ENCODE data around the gene FSCB. TPM values are rescaled to one million over a fixed set of nuclear protein-coding genes. Genes with fewer than 3 reads are reported as not detected.

Gene FSCB
- total RNA-seq, 1 experiment from 2014 or later, result not detected

- no peak for DNase-seq (ENCODE audit: low read depth, low spot score)
- intact Hi-C loops (cut with micrococcal nuclease; ENCODE audit: unreplicated experiment) (no loop called here), in situ Hi-C loops (cut with HindIII; ENCODE audit: low pct_unique_long_range_greater_than_20kb, low sequenced_read_pairs) (no loop called here)
- H3K9me3 ChIP-seq (ENCODE audit: control insufficient read depth, insufficient read depth, low read depth, low read length), result no peaks in the 10 kb centered on the region
- no peak for ATAC-seq
- no peak overlapping the region for H3K4me3 ChIP-seq (ENCODE audit: low read depth in 2 of 2, low read length in 2 of 2)
- BruUV-seq (replicated peaks), result no TSS peak
- CTCF ChIA-PET, result no interaction called here
- no peaks in the 10 kb centered on the region for H3K4me1 ChIP-seq (ENCODE audit: control insufficient read depth, insufficient read depth, low read length)
- no peaks in the 10 kb centered on the region for H3K36me3 ChIP-seq (ENCODE audit: control insufficient read depth, insufficient read depth, low read length)
- no peak for TF ChIP-seq TCF7L2 (IDR thresholded peaks at IDR 0.05; ENCODE audit: low read depth, low read length)
- TF ChIP-seq, protein P1, sequence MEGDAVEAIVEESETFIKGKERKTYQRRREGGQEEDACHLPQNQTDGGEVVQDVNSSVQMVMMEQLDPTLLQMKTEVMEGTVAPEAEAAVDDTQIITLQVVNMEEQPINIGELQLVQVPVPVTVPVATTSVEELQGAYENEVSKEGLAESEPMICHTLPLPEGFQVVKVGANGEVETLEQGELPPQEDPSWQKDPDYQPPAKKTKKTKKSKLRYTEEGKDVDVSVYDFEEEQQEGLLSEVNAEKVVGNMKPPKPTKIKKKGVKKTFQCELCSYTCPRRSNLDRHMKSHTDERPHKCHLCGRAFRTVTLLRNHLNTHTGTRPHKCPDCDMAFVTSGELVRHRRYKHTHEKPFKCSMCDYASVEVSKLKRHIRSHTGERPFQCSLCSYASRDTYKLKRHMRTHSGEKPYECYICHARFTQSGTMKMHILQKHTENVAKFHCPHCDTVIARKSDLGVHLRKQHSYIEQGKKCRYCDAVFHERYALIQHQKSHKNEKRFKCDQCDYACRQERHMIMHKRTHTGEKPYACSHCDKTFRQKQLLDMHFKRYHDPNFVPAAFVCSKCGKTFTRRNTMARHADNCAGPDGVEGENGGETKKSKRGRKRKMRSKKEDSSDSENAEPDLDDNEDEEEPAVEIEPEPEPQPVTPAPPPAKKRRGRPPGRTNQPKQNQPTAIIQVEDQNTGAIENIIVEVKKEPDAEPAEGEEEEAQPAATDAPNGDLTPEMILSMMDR (IDR thresholded peaks at IDR 0.05), result no peak
- TF ChIP-seq POLR2AphosphoS5 (IDR thresholded peaks at IDR 0.05; ENCODE audit: low read depth, low read length), result no peak
- TF ChIP-seq, protein P2, sequence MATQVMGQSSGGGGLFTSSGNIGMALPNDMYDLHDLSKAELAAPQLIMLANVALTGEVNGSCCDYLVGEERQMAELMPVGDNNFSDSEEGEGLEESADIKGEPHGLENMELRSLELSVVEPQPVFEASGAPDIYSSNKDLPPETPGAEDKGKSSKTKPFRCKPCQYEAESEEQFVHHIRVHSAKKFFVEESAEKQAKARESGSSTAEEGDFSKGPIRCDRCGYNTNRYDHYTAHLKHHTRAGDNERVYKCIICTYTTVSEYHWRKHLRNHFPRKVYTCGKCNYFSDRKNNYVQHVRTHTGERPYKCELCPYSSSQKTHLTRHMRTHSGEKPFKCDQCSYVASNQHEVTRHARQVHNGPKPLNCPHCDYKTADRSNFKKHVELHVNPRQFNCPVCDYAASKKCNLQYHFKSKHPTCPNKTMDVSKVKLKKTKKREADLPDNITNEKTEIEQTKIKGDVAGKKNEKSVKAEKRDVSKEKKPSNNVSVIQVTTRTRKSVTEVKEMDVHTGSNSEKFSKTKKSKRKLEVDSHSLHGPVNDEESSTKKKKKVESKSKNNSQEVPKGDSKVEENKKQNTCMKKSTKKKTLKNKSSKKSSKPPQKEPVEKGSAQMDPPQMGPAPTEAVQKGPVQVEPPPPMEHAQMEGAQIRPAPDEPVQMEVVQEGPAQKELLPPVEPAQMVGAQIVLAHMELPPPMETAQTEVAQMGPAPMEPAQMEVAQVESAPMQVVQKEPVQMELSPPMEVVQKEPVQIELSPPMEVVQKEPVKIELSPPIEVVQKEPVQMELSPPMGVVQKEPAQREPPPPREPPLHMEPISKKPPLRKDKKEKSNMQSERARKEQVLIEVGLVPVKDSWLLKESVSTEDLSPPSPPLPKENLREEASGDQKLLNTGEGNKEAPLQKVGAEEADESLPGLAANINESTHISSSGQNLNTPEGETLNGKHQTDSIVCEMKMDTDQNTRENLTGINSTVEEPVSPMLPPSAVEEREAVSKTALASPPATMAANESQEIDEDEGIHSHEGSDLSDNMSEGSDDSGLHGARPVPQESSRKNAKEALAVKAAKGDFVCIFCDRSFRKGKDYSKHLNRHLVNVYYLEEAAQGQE (IDR thresholded peaks at IDR 0.05; ENCODE audit: insufficient read depth in 1 of 2, low read depth in 2 of 2, low read length in 1 of 2), result no peak
- no peak for TF ChIP-seq SIN3A (IDR thresholded peaks at IDR 0.05; ENCODE audit: borderline replicate concordance, insufficient read depth, low read depth, low read length)
- H3K27ac ChIP-seq (ENCODE audit: low read length), result no peak overlapping the region
- H3K27me3 ChIP-seq (ENCODE audit: control insufficient read depth, insufficient read depth, low read length), result no peaks in the 10 kb centered on the region
- POLR2A ChIA-PET, result no interaction called here
These were observed 16.1 kb downstream of the FSCB start for GRCh38 chr14:44490966-44491365.

- DNase-seq (ENCODE audit: low read depth, low spot score) (no peak), ATAC-seq (no peak)
- no TSS peak for BruUV-seq (replicated peaks)
- H3K27ac ChIP-seq (ENCODE audit: low read length), result no peak overlapping the region
- in situ Hi-C loops (cut with HindIII; ENCODE audit: low pct_unique_long_range_greater_than_20kb, low sequenced_read_pairs) (no loop called here), intact Hi-C loops (cut with micrococcal nuclease; ENCODE audit: unreplicated experiment) (no loop called here)
- CTCF ChIA-PET, result no interaction called here
- no peak overlapping the region for H3K4me3 ChIP-seq (ENCODE audit: low read depth in 2 of 2, low read length in 2 of 2)
- H3K36me3 ChIP-seq (ENCODE audit: control insufficient read depth, insufficient read depth, low read length), result no peaks in the 10 kb centered on the region
- TF ChIP-seq POLR2AphosphoS5 (IDR thresholded peaks at IDR 0.05; ENCODE audit: low read depth, low read length) (no peak), TCF7L2 (IDR thresholded peaks at IDR 0.05; ENCODE audit: low read depth, low read length) (no peak), SIN3A (IDR thresholded peaks at IDR 0.05; ENCODE audit: borderline replicate concordance, insufficient read depth, low read depth, low read length) (no peak)
- POLR2A ChIA-PET, result no interaction called here
- no peaks in the 10 kb centered on the region for H3K27me3 ChIP-seq (ENCODE audit: control insufficient read depth, insufficient read depth, low read length)
- H3K9me3 ChIP-seq (ENCODE audit: control insufficient read depth, insufficient read depth, low read depth, low read length), result no peaks in the 10 kb centered on the region
- no peaks in the 10 kb centered on the region for H3K4me1 ChIP-seq (ENCODE audit: control insufficient read depth, insufficient read depth, low read length)
These were observed 29.1 kb downstream of the FSCB start for GRCh38 chr14:44477953-44478352.

- H3K4me3 ChIP-seq (ENCODE audit: low read depth in 2 of 2, low read length in 2 of 2), result no peak overlapping the region
- H3K27me3 ChIP-seq (ENCODE audit: control insufficient read depth, insufficient read depth, low read length), result no peaks in the 10 kb centered on the region
- no peak for TF ChIP-seq SIN3A (IDR thresholded peaks at IDR 0.05; ENCODE audit: borderline replicate concordance, insufficient read depth, low read depth, low read length)
- no peak for TF ChIP-seq TCF7L2 (IDR thresholded peaks at IDR 0.05; ENCODE audit: low read depth, low read length)
- no peak for TF ChIP-seq POLR2AphosphoS5 (IDR thresholded peaks at IDR 0.05; ENCODE audit: low read depth, low read length)
- TF ChIP-seq, protein P1 (IDR thresholded peaks at IDR 0.05), result no peak
- TF ChIP-seq, protein P2 (IDR thresholded peaks at IDR 0.05; ENCODE audit: insufficient read depth in 1 of 2, low read depth in 2 of 2, low read length in 1 of 2), result no peak
- no TSS peak for BruUV-seq (replicated peaks)
- H3K9me3 ChIP-seq (ENCODE audit: control insufficient read depth, insufficient read depth, low read depth, low read length), result no peaks in the 10 kb centered on the region
- DNase-seq (ENCODE audit: low read depth, low spot score) (no peak), ATAC-seq (no peak)
- in situ Hi-C loops (cut with HindIII; ENCODE audit: low pct_unique_long_range_greater_than_20kb, low sequenced_read_pairs), result no loop called here
- no peaks in the 10 kb centered on the region for H3K36me3 ChIP-seq (ENCODE audit: control insufficient read depth, insufficient read depth, low read length)
- CTCF ChIA-PET, result no interaction called here
- no peak overlapping the region for H3K27ac ChIP-seq (ENCODE audit: low read length)
- intact Hi-C loops (cut with micrococcal nuclease; ENCODE audit: unreplicated experiment), result no loop called here
- no peaks in the 10 kb centered on the region for H3K4me1 ChIP-seq (ENCODE audit: control insufficient read depth, insufficient read depth, low read length)
- POLR2A ChIA-PET, result no interaction called here
These were observed 38.3 kb downstream of the FSCB start for GRCh38 chr14:44468771-44469170.

Data from Panc1 (cell line).